Trophoblast cell (in vitro differentiated cells and primary cell): Measurements from ENCODE around the gene FOXM1.

Experiments
- DNase-seq, 2 donors: peaks; one replicate each; pipeline ENCODE4 v3.0.0-alpha.2; 2016
- H2AFZ ChIP-seq: 2 replicates; pipeline ENCODE4 v1.6.1; 2013; ENCODE audit warnings: low read length, moderate library complexity, mild to moderate bottlenecking; ENCODE audit not compliant: insufficient read depth, poor library complexity
- H2AK5ac ChIP-seq: 2 replicates; pipeline ENCODE4 v1.6.1; 2013; ENCODE audit warnings: mild to moderate bottlenecking, low read length
- H2BK120ac ChIP-seq: 2 replicates; pipeline ENCODE4 v1.6.1; 2013; ENCODE audit warnings: low read length, mild to moderate bottlenecking, moderate library complexity; ENCODE audit not compliant: insufficient read depth, poor library complexity
- H2BK12ac ChIP-seq: 2 replicates; pipeline ENCODE4 v1.6.1; 2013; ENCODE audit warnings: mild to moderate bottlenecking, low read length, moderate library complexity
- H2BK5ac ChIP-seq: 2 replicates; pipeline ENCODE4 v1.6.1; 2013; ENCODE audit warnings: low read length, low read depth, moderate library complexity, mild to moderate bottlenecking; ENCODE audit not compliant: poor library complexity
- H3K14ac ChIP-seq: 2 replicates; pipeline ENCODE4 v1.6.1; 2013; ENCODE audit warnings: mild to moderate bottlenecking, low read length
- H3K18ac ChIP-seq: 2 replicates; pipeline ENCODE4 v1.6.1; 2013; ENCODE audit warnings: mild to moderate bottlenecking, low read length
- H3K23ac ChIP-seq: 2 replicates; pipeline ENCODE4 v1.6.1; 2013; ENCODE audit warnings: low read length
- H3K27ac ChIP-seq: 2 replicates; pipeline ENCODE4 v1.5.1; 2013; ENCODE audit warnings: low read depth, mild to moderate bottlenecking, inconsistent platforms, low read length, moderate library complexity
- H3K27me3 ChIP-seq: 2 replicates; pipeline ENCODE4 v1.6.1; 2013; ENCODE audit warnings: inconsistent platforms, mild to moderate bottlenecking, low read length, moderate library complexity; ENCODE audit not compliant: insufficient read depth
- H3K36me3 ChIP-seq, 2 experiments: 1 replicate in 1 of 2; 2 replicates in 1 of 2; pipeline ENCODE4 v1.6.1; 2013; ENCODE audit warnings: low read length in 2 of 2, mild to moderate bottlenecking in 2 of 2, moderate library complexity in 1 of 2; ENCODE audit not compliant: insufficient read depth in 2 of 2, control insufficient read depth in 1 of 2
- H3K4ac ChIP-seq: 2 replicates; pipeline ENCODE4 v1.6.1; 2013; ENCODE audit warnings: low read depth, mild to moderate bottlenecking, low read length, moderate library complexity
- H3K4me1 ChIP-seq, 2 experiments: 1 replicate in 1 of 2; 2 replicates in 1 of 2; pipeline ENCODE4 v1.6.1; 2013; ENCODE audit warnings: low read length in 2 of 2, mild to moderate bottlenecking in 2 of 2, moderate library complexity in 1 of 2; ENCODE audit not compliant: insufficient read depth in 2 of 2, control insufficient read depth in 1 of 2
- H3K4me2 ChIP-seq: 2 replicates; pipeline ENCODE4 v1.6.1; 2013; ENCODE audit warnings: inconsistent platforms, mild to moderate bottlenecking, low read length, moderate library complexity
- H3K4me3 ChIP-seq: 2 replicates; pipeline ENCODE4 v1.5.1; 2013; ENCODE audit warnings: mild to moderate bottlenecking, low read depth, low read length, inconsistent platforms
- H3K79me1 ChIP-seq: one replicate; pipeline ENCODE4 v1.6.1; 2013; ENCODE audit warnings: low read length
- H3K79me2 ChIP-seq: 2 replicates; pipeline ENCODE4 v1.6.1; 2013; ENCODE audit warnings: low read length, mild to moderate bottlenecking; ENCODE audit not compliant: control insufficient read depth, insufficient read depth, poor library complexity
- H3K9ac ChIP-seq: 2 replicates; pipeline ENCODE4 v1.6.1; 2013; ENCODE audit warnings: mild to moderate bottlenecking, low read length
- H3K9me3 ChIP-seq: 2 replicates; pipeline ENCODE4 v1.6.1; 2013; ENCODE audit warnings: low read depth, mild to moderate bottlenecking, control low read depth, inconsistent platforms, low read length; ENCODE audit not compliant: insufficient read depth
- H4K12ac ChIP-seq: 2 replicates; pipeline ENCODE4 v1.6.1; 2013; ENCODE audit warnings: low read depth, mild to moderate bottlenecking, low read length, moderate library complexity
- H4K8ac ChIP-seq: 2 replicates; pipeline ENCODE4 v1.6.1; 2013; ENCODE audit warnings: low read depth, mild to moderate bottlenecking, low read length, moderate library complexity
- H4K91ac ChIP-seq: one replicate; pipeline ENCODE4 v1.6.1; 2013; ENCODE audit warnings: low read depth, mild to moderate bottlenecking, low read length, moderate library complexity
- WGBS: extraction: QIAGEN DNeasy Blood & Tissue Kit; methylation state at CpG from one replicate; pipeline ENCODE4 v1.1.7; 2013; ENCODE audit warnings: missing lambda C conversion rate; ENCODE audit not compliant: insufficient read length, insufficient coverage; ENCODE audit errors: extremely low coverage; 5-methylcytosine and 5-hydroxymethylcytosine counted together

The FOXM1 gene

GRCh38 chr12:2812290-2813213 is 64.4 kb downstream of the FOXM1 start, which contains the start of gene ITFG2:
Gene ITFG2, plus strand, starts transcription at chr12:2812668. Its CDS starts 93 bp downstream, at chr12:2812761.
- H3K27me3 ChIP-seq = no peaks in the 10 kb centered on the region
- H3K14ac ChIP-seq = peak within 1 kb of the TSS; percentile 98
- H3K23ac ChIP-seq = no peak within 1 kb of the TSS
- H3K79me2 ChIP-seq = peaks cover 2% of the 10 kb centered on the region
- H2BK12ac ChIP-seq = no peak within 1 kb of the TSS
- peak within 1 kb of the TSS; percentile 95 for H3K27ac ChIP-seq
- H4K91ac ChIP-seq = peak within 1 kb of the TSS; percentile 88
- H3K4me1 ChIP-seq = peaks cover 0 to 3% of the 10 kb centered on the region in 2 experiments
- H3K9ac ChIP-seq = peak within 1 kb of the TSS; percentile 100
- peak within 1 kb of the TSS; percentile 88 for H2BK5ac ChIP-seq
- H4K12ac ChIP-seq = peak within 1 kb of the TSS; percentile 97
- WGBS = no CpG with 5 or more reads among the region's 48 CpGs
- peak; percentile 95 to 98 for DNase-seq
- peak within 1 kb of the TSS; percentile 92 for H2AFZ ChIP-seq
- H3K4me2 ChIP-seq = peak within 1 kb of the TSS; percentile 78
- H3K18ac ChIP-seq = peak within 1 kb of the TSS; percentile 97
- peak within 1 kb of the TSS; percentile 99 for H3K4me3 ChIP-seq
- H3K9me3 ChIP-seq = no peaks in the 10 kb centered on the region
- H3K4ac ChIP-seq = peak within 1 kb of the TSS; percentile 88
- H3K79me1 ChIP-seq = peaks cover 8% of the 10 kb centered on the region
- H4K8ac ChIP-seq = peak within 1 kb of the TSS; percentile 97
- H2BK120ac ChIP-seq = peak within 1 kb of the TSS; percentile 84
- H3K36me3 ChIP-seq = peaks cover 3% of the 10 kb centered on the region in 2 experiments
- no peak within 1 kb of the TSS for H2AK5ac ChIP-seq

GRCh38 chr12:2811801-2812200 is 65.2 kb downstream of the FOXM1 start:
- H3K4me1 ChIP-seq = peaks cover 0 to 3% of the 10 kb centered on the region in 2 experiments

More at GRCh38 chr12:2811801-2812200, 65.2 kb downstream of the FOXM1 start:
- Histone ChIP-seq H2BK5ac (no peak overlapping the region), H3K9ac (no peak overlapping the region), H3K14ac (no peak overlapping the region), H2AK5ac (no peak overlapping the region), H4K91ac (peak overlapping the region; percentile 15), H3K18ac (no peak overlapping the region), H3K27ac (no peak overlapping the region), H3K23ac (no peak overlapping the region), H3K27me3 (no peaks in the 10 kb centered on the region), H3K4ac (no peak overlapping the region), H3K4me3 (no peak overlapping the region), H4K8ac (peak overlapping the region; percentile 59), H2BK120ac (peak overlapping the region; percentile 8), H3K79me1 (peaks cover 8% of the 10 kb centered on the region), H3K36me3 (no peaks in the 10 kb centered on the region), H2BK12ac (no peak overlapping the region), H3K4me2 (no peak overlapping the region), H2AFZ (no peak overlapping the region), H4K12ac (peak overlapping the region; percentile 51), H3K9me3 (no peaks in the 10 kb centered on the region), H3K79me2 (peaks cover 2% of the 10 kb centered on the region)
- whole genome bisulfite sequencing = no CpG with 5 or more reads among the region's 5 CpGs
- DNase-seq = peak; percentile 15 to 78
